ENCODE results near the gene CLHC1. TPM values are rescaled to one million over a fixed set of nuclear protein-coding genes. Genes with fewer than 3 reads are reported as not detected.
A peak's percentile ranks its signal among the peaks of the same experiment; 100 is the strongest.

CLHC1 gene
- total and polyA plus RNA-seq, 4 donors, result 0.45 to 4.9 (median 2.6) TPM

DNA sequence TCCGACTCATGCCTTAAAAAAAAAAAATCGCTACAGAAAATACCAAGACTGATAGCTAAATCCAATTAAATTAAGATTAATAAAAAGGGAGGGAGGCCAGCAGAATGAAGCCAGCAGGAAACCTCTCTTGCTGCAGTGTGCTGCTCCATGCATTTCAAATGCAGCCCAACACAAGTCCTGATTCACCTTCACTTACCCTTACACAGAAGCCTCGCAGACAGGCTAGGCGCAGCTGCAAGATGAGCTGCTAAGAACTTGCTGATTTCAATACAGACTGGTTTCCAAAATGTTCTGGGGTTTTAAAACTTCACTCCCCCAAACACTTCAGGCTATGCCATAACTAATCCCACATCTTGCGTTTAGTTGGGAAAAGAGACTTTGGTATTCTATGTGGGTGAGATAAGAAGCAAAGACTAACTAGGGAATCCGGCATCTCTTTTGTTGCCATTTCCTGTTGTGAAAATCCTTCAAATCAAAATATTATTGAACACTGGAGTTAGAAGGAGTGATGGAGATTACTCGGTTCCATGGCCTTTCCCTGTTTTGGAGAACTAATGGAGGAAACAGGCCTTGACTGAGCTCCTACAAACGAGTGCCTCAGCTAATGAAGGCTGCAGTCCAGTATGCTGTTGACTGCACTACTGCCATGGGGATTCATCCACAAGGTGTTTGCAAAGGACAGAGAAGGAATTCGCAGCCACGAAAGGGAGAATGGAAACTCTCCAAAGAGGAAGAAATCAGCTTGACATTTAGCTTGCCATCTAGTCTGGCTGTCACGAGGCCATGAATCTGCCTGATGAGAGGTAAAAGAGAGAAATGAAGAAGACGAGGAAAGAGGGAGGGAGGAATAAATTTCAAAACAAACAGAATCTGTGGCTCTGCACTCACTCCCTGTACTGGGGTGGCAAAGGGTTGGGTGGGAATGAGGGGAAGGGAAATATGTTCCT lies 67.3 kb downstream of the CLHC1 start:
- Histone ChIP-seq H3K4me3 (ENCODE audit: low read depth in 1 of 3, low read length in 3 of 3) (no peak overlapping the region), H3K9ac (ENCODE audit: low read depth in 1 of 2, low read length in 2 of 2) (no peak overlapping the region), H3K27me3 (ENCODE audit: control insufficient read depth in 4 of 4, insufficient read depth in 4 of 4, low read length in 3 of 4) (no peaks in the 10 kb centered on the region), H3K36me3 (ENCODE audit: control insufficient read depth in 4 of 4, insufficient read depth in 3 of 4, low read depth in 1 of 4, low read length in 3 of 4) (no peaks in the 10 kb centered on the region), H3K27ac (ENCODE audit: low read depth in 1 of 2, low read length in 2 of 2) (no peak overlapping the region), H3K4me1 (ENCODE audit: control insufficient read depth in 4 of 4, insufficient read depth in 4 of 4, low read length in 3 of 4) (peaks cover 0 to 11% (median 4%) of the 10 kb centered on the region in 4 donors), H3K9me3 (ENCODE audit: control insufficient read depth in 4 of 4, low read length in 3 of 4) (no peaks in the 10 kb centered on the region)
- TF ChIP-seq, protein P1, sequence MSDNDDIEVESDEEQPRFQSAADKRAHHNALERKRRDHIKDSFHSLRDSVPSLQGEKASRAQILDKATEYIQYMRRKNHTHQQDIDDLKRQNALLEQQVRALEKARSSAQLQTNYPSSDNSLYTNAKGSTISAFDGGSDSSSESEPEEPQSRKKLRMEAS (IDR thresholded peaks at IDR 0.05), result no peak
- no peak for TF ChIP-seq SP1 (IDR thresholded peaks at IDR 0.05)
- no peak for TF ChIP-seq HNF4A (conservative IDR thresholded peaks at IDR 0.05)
- no peak for TF ChIP-seq EGR1 (IDR thresholded peaks at IDR 0.05; ENCODE audit: low read depth in 2 of 2)
- no peak for TF ChIP-seq YY1 (IDR thresholded peaks at IDR 0.05)
- TF ChIP-seq, protein P2, sequence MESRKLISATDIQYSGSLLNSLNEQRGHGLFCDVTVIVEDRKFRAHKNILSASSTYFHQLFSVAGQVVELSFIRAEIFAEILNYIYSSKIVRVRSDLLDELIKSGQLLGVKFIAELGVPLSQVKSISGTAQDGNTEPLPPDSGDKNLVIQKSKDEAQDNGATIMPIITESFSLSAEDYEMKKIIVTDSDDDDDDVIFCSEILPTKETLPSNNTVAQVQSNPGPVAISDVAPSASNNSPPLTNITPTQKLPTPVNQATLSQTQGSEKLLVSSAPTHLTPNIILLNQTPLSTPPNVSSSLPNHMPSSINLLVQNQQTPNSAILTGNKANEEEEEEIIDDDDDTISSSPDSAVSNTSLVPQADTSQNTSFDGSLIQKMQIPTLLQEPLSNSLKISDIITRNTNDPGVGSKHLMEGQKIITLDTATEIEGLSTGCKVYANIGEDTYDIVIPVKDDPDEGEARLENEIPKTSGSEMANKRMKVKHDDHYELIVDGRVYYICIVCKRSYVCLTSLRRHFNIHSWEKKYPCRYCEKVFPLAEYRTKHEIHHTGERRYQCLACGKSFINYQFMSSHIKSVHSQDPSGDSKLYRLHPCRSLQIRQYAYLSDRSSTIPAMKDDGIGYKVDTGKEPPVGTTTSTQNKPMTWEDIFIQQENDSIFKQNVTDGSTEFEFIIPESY (IDR thresholded peaks at IDR 0.05), result no peak
- no peak for TF ChIP-seq TAF1 (conservative IDR thresholded peaks at IDR 0.05)
- no peak for TF ChIP-seq RAD21 (IDR thresholded peaks at IDR 0.05)
- no peak for TF ChIP-seq NR2F2 (IDR thresholded peaks at IDR 0.05)
- TF ChIP-seq FOXA1 (IDR thresholded peaks at IDR 0.05), result no peak
- TF ChIP-seq, protein P3, sequence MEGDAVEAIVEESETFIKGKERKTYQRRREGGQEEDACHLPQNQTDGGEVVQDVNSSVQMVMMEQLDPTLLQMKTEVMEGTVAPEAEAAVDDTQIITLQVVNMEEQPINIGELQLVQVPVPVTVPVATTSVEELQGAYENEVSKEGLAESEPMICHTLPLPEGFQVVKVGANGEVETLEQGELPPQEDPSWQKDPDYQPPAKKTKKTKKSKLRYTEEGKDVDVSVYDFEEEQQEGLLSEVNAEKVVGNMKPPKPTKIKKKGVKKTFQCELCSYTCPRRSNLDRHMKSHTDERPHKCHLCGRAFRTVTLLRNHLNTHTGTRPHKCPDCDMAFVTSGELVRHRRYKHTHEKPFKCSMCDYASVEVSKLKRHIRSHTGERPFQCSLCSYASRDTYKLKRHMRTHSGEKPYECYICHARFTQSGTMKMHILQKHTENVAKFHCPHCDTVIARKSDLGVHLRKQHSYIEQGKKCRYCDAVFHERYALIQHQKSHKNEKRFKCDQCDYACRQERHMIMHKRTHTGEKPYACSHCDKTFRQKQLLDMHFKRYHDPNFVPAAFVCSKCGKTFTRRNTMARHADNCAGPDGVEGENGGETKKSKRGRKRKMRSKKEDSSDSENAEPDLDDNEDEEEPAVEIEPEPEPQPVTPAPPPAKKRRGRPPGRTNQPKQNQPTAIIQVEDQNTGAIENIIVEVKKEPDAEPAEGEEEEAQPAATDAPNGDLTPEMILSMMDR (IDR thresholded peaks at IDR 0.05; ENCODE audit: low read depth, low read length, missing input control), result no peak
- WGBS, result 88% methylated on average over 12 of the region's 12 CpGs
- no peak for DNase-seq (ENCODE audit: low spot score)

DNA sequence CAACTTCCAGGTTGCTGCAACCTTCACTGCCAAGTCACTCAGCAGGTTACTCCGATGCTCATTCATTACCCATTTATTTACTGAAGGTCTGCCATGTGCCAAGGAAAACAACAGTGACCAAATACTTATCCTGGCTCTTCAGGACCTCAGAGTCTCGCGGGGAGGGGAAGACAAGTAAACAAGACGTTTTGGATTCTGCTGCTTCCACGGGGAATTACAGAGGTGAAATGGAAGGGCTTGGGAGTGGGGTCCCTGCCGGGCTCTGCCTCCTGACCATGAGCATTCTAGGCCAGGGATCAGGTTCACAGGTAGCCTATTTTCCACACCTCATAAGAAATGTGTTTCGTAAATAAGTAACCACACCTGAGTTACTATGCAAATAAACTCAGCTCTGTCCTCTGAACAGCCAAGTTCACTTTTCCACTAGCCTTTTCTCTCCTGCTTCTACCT lies 68.1 kb downstream of the CLHC1 start:
- Histone ChIP-seq H3K27me3 (ENCODE audit: control insufficient read depth in 4 of 4, insufficient read depth in 4 of 4, low read length in 3 of 4) (no peaks in the 10 kb centered on the region), H3K9ac (ENCODE audit: low read depth in 1 of 2, low read length in 2 of 2) (no peak overlapping the region), H3K9me3 (ENCODE audit: control insufficient read depth in 4 of 4, low read length in 3 of 4) (no peaks in the 10 kb centered on the region), H3K4me1 (ENCODE audit: control insufficient read depth in 4 of 4, insufficient read depth in 4 of 4, low read length in 3 of 4) (peaks cover 0 to 11% (median 4%) of the 10 kb centered on the region in 4 donors), H3K4me3 (ENCODE audit: low read depth in 1 of 3, low read length in 3 of 3) (no peak overlapping the region), H3K36me3 (ENCODE audit: control insufficient read depth in 4 of 4, insufficient read depth in 3 of 4, low read depth in 1 of 4, low read length in 3 of 4) (no peaks in the 10 kb centered on the region), H3K27ac (ENCODE audit: low read depth in 1 of 2, low read length in 2 of 2) (no peak overlapping the region)
- WGBS, result 41% methylated on average over 7 of the region's 7 CpGs
- DNase-seq (ENCODE audit: low spot score), result no peak
- no peak for TF ChIP-seq YY1 (IDR thresholded peaks at IDR 0.05)
- TF ChIP-seq TAF1 (conservative IDR thresholded peaks at IDR 0.05), result no peak
- TF ChIP-seq, protein P4, sequence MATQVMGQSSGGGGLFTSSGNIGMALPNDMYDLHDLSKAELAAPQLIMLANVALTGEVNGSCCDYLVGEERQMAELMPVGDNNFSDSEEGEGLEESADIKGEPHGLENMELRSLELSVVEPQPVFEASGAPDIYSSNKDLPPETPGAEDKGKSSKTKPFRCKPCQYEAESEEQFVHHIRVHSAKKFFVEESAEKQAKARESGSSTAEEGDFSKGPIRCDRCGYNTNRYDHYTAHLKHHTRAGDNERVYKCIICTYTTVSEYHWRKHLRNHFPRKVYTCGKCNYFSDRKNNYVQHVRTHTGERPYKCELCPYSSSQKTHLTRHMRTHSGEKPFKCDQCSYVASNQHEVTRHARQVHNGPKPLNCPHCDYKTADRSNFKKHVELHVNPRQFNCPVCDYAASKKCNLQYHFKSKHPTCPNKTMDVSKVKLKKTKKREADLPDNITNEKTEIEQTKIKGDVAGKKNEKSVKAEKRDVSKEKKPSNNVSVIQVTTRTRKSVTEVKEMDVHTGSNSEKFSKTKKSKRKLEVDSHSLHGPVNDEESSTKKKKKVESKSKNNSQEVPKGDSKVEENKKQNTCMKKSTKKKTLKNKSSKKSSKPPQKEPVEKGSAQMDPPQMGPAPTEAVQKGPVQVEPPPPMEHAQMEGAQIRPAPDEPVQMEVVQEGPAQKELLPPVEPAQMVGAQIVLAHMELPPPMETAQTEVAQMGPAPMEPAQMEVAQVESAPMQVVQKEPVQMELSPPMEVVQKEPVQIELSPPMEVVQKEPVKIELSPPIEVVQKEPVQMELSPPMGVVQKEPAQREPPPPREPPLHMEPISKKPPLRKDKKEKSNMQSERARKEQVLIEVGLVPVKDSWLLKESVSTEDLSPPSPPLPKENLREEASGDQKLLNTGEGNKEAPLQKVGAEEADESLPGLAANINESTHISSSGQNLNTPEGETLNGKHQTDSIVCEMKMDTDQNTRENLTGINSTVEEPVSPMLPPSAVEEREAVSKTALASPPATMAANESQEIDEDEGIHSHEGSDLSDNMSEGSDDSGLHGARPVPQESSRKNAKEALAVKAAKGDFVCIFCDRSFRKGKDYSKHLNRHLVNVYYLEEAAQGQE (IDR thresholded peaks at IDR 0.05), result no peak
- peak; percentile 20 to 21 for TF ChIP-seq HNF4A (conservative IDR thresholded peaks at IDR 0.05)
- no peak for TF ChIP-seq NR2F2 (IDR thresholded peaks at IDR 0.05)
- TF ChIP-seq SP1 (IDR thresholded peaks at IDR 0.05), result peak; percentile 11
- TF ChIP-seq FOXA2 (IDR thresholded peaks at IDR 0.05), result peak; percentile 51
- TF ChIP-seq JUND (IDR thresholded peaks at IDR 0.05), result no peak
- TF ChIP-seq, protein P1 (IDR thresholded peaks at IDR 0.05), result no peak
- TF ChIP-seq FOXA1 (IDR thresholded peaks at IDR 0.05), result peak; percentile 53
- TF ChIP-seq GABPA (IDR thresholded peaks at IDR 0.05 in 1 of 2, conservative IDR thresholded peaks at IDR 0.05 in 1 of 2), result no peak
- TF ChIP-seq, protein P3 (IDR thresholded peaks at IDR 0.05; ENCODE audit: low read depth, low read length, missing input control), result no peak
- no peak for TF ChIP-seq EGR1 (IDR thresholded peaks at IDR 0.05; ENCODE audit: low read depth in 2 of 2)
- no peak for TF ChIP-seq HNF4G (IDR thresholded peaks at IDR 0.05)
- no peak for TF ChIP-seq RXRA (IDR thresholded peaks at IDR 0.05)
- TF ChIP-seq, protein P5, sequence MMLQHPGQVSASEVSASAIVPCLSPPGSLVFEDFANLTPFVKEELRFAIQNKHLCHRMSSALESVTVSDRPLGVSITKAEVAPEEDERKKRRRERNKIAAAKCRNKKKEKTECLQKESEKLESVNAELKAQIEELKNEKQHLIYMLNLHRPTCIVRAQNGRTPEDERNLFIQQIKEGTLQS (IDR thresholded peaks at IDR 0.05), result no peak
